ENCODE results near the gene LIPC. TPM values are rescaled to one million over a fixed set of nuclear protein-coding genes. Genes with fewer than 3 reads are reported as not detected.
A peak's percentile ranks its signal among the peaks of the same experiment; 100 is the strongest.

Gene LIPC
- total and polyA plus RNA-seq, 9 of the 15 experiments (the other 6 are each of a cell fraction or from before 2014, with no cell fraction given), result 0.07 to 0.41 (median 0.11) TPM; not detected in 2

- TF ChIP-seq TFE3 (CRISPR knock-in tag; IDR thresholded peaks at IDR 0.05) (no peak), BCL6 (CRISPR knock-in tag; IDR thresholded peaks at IDR 0.05) (no peak), ARID1B (IDR thresholded peaks at IDR 0.05) (peak; percentile 31; the same call in 1 of the 2 replicates), ARID4B (CRISPR knock-in tag; IDR thresholded peaks at IDR 0.05) (no peak), NR2C2 (CRISPR knock-in tag; IDR thresholded peaks at IDR 0.05) (no peak), NR2C2 (tag; IDR thresholded peaks at IDR 0.05) (peak; percentile 29; the same call in 1 of the 2 replicates), ZNF717 (CRISPR knock-in tag; IDR thresholded peaks at IDR 0.05) (no peak), SOX6 (IDR thresholded peaks at IDR 0.05) (peak; percentile 78), NFIC (IDR thresholded peaks at IDR 0.05) (peak; percentile 97), RCOR1 (IDR thresholded peaks at IDR 0.05; ENCODE audit: borderline replicate concordance in 1 of 2, low read depth in 2 of 2, low read length in 2 of 2) (0 out of 4 replicates have a peak, but pooled peaks of 1 of the 2 experiments have one; percentile 5), ARID2 (IDR thresholded peaks at IDR 0.05) (no peak), BHLHE40 (IDR thresholded peaks at IDR 0.05; ENCODE audit: low read length) (0 out of 2 replicates have a peak, but pooled peaks have one; percentile 9), AFF1 (IDR thresholded peaks at IDR 0.05; ENCODE audit: low read depth in 1 of 2, partially characterized antibody in 2 of 2) (peak in 1 of 2 experiments; percentile 33), ZNF785 (CRISPR knock-in tag; IDR thresholded peaks at IDR 0.05) (no peak), TEAD2 (tag; IDR thresholded peaks at IDR 0.05) (no peak), MTA3 (IDR thresholded peaks at IDR 0.05; ENCODE audit: borderline replicate concordance) (peak; percentile 53; the same call in 1 of the 2 replicates), ZNF24 (IDR thresholded peaks at IDR 0.05) (no peak), ZC3H8 (IDR thresholded peaks at IDR 0.05) (no peak), CTBP1 (IDR thresholded peaks at IDR 0.05; ENCODE audit: borderline replicate concordance) (peak; percentile 39; the same call in 1 of the 2 replicates), PKNOX1 (IDR thresholded peaks at IDR 0.05) (0 out of 2 replicates have a peak, but pooled peaks have one; percentile 8)
Observed at GRCh38 chr15:58568157-58568571, 136.4 kb downstream of the LIPC start (continued).
